HEK293 (cell line): ENCODE data around the gene NAALAD2.

Source experiments
- ATF2 ChIP-seq: fragments of 450-650 bp; formaldehyde crosslinking; IDR thresholded peaks from 2 replicates; pipeline ENCODE4 v1.5.1; 2016; ENCODE audit warnings: missing biosample characterization, missing genetic modification characterization, low read depth
- BCL11B ChIP-seq: fragments of 450-650 bp; formaldehyde crosslinking; IDR thresholded peaks from 2 replicates; pipeline ENCODE4 v1.5.1; 2016; ENCODE audit warnings: low read depth, missing biosample characterization, missing genetic modification characterization
- HOXA7 ChIP-seq: sonication (generic); formaldehyde crosslinking; IDR thresholded peaks from 2 replicates; pipeline ENCODE4 v1.8.1; 2022; ENCODE audit warnings: missing genetic modification reagents, borderline replicate concordance
- PRDM4 ChIP-seq: fragments of 450-650 bp; formaldehyde crosslinking; IDR thresholded peaks from 2 replicates; pipeline ENCODE4 v1.5.1; 2017; ENCODE audit warnings: missing biosample characterization, missing genetic modification characterization
- SP3 ChIP-seq: fragments of 450-650 bp; formaldehyde crosslinking; IDR thresholded peaks from 2 replicates; pipeline ENCODE4 v1.5.1; 2016; ENCODE audit warnings: missing biosample characterization, missing genetic modification characterization
- SP7 ChIP-seq: fragments of 450-650 bp; formaldehyde crosslinking; IDR thresholded peaks from 2 replicates; pipeline ENCODE4 v1.5.1; 2016; ENCODE audit warnings: missing biosample characterization, missing genetic modification characterization
- TRIM28 ChIP-seq: IDR thresholded peaks from 2 replicates; pipeline ENCODE4 v1.6.1; 2011; ENCODE audit warnings: low read length, control low read depth, borderline replicate concordance
- TSHZ1 ChIP-seq: fragments of 450-650 bp; formaldehyde crosslinking; IDR thresholded peaks from 2 replicates; pipeline ENCODE4 v1.5.1; 2016; ENCODE audit warnings: missing biosample characterization, missing genetic modification characterization, borderline replicate concordance
- YY1 ChIP-seq: fragments of 450-650 bp; formaldehyde crosslinking; IDR thresholded peaks from 2 replicates; pipeline ENCODE4 v1.5.1; 2018; ENCODE audit warnings: missing biosample characterization, missing genetic modification characterization
- YY2 ChIP-seq: fragments of 450-650 bp; formaldehyde crosslinking; IDR thresholded peaks from 2 replicates; pipeline ENCODE4 v1.5.1; 2016; ENCODE audit warnings: missing biosample characterization, missing genetic modification characterization
- ZBTB17 ChIP-seq: fragments of 450-650 bp; formaldehyde crosslinking; IDR thresholded peaks from 2 replicates; pipeline ENCODE4 v1.5.1; 2016; ENCODE audit warnings: missing biosample characterization, missing genetic modification characterization
- ZBTB26 ChIP-seq: fragments of 450-650 bp; formaldehyde crosslinking; optimal IDR thresholded peaks from 2 replicates; pipeline ENCODE3; 2016; ENCODE audit warnings: missing biosample characterization, mild to moderate bottlenecking, missing genetic modification characterization
- ZBTB49 ChIP-seq: fragments of 450-650 bp; formaldehyde crosslinking; IDR thresholded peaks from 2 replicates; pipeline ENCODE4 v1.5.1; 2016; ENCODE audit warnings: missing biosample characterization, missing genetic modification characterization, low read depth
- ZBTB6 ChIP-seq: fragments of 450-650 bp; formaldehyde crosslinking; IDR thresholded peaks from 2 replicates; pipeline ENCODE4 v1.5.1; 2017; ENCODE audit warnings: missing biosample characterization, missing genetic modification characterization
- ZEB2 ChIP-seq: fragments of 450-650 bp; formaldehyde crosslinking; IDR thresholded peaks from 2 replicates; pipeline ENCODE4 v1.5.1; 2016; ENCODE audit warnings: missing biosample characterization, missing genetic modification characterization
- ZNF132 ChIP-seq: fragments of 450-650 bp; formaldehyde crosslinking; IDR thresholded peaks from 2 replicates; pipeline ENCODE4 v1.5.1; 2017; ENCODE audit warnings: missing biosample characterization, missing genetic modification characterization, borderline replicate concordance
- ZNF140 ChIP-seq: fragments of 450-650 bp; formaldehyde crosslinking; IDR thresholded peaks from 2 replicates; pipeline ENCODE4 v1.5.1; 2016; ENCODE audit warnings: missing biosample characterization, missing genetic modification characterization
- ZNF561 ChIP-seq: fragments of 450-650 bp; IDR thresholded peaks from 2 replicates; pipeline ENCODE4 v1.5.1; 2018; ENCODE audit warnings: missing biosample characterization, missing genetic modification characterization, borderline replicate concordance
- ZNF571 ChIP-seq: fragments of 450-650 bp; formaldehyde crosslinking; IDR thresholded peaks from 2 replicates; pipeline ENCODE4 v1.5.0; 2017; ENCODE audit warnings: missing biosample characterization, missing genetic modification characterization
- ZNF610 ChIP-seq: fragments of 450-650 bp; formaldehyde crosslinking; IDR thresholded peaks from 2 replicates; pipeline ENCODE4 v1.5.1; 2016; ENCODE audit warnings: missing biosample characterization, missing genetic modification characterization, borderline replicate concordance
- ZNF654 ChIP-seq: fragments of 450-650 bp; formaldehyde crosslinking; IDR thresholded peaks from 2 replicates; pipeline ENCODE4 v1.5.1; 2016; ENCODE audit warnings: low read depth, missing biosample characterization, missing genetic modification characterization
- ZNF664 ChIP-seq: fragments of 450-650 bp; formaldehyde crosslinking; IDR thresholded peaks from 2 replicates; pipeline ENCODE4 v1.5.1; 2016; ENCODE audit warnings: missing biosample characterization, missing genetic modification characterization
- ZNF701 ChIP-seq: fragments of 450-650 bp; formaldehyde crosslinking; IDR thresholded peaks from 2 replicates; pipeline ENCODE4 v1.5.1; 2016; ENCODE audit warnings: missing biosample characterization, missing genetic modification characterization
- ZNF768 ChIP-seq: fragments of 450-650 bp; formaldehyde crosslinking; IDR thresholded peaks from 2 replicates; pipeline ENCODE4 v1.5.1; 2018; ENCODE audit warnings: missing biosample characterization, mild to moderate bottlenecking, missing genetic modification characterization
- ZNF776 ChIP-seq: fragments of 450-650 bp; formaldehyde crosslinking; IDR thresholded peaks from 2 replicates; pipeline ENCODE4 v1.5.0; 2017; ENCODE audit warnings: missing biosample characterization, missing genetic modification characterization, borderline replicate concordance
- ZNF777 ChIP-seq: fragments of 450-650 bp; formaldehyde crosslinking; IDR thresholded peaks from 2 replicates; pipeline ENCODE4 v1.5.1; 2017; ENCODE audit warnings: missing biosample characterization, missing genetic modification characterization, borderline replicate concordance
- ZNF792 ChIP-seq: fragments of 450-650 bp; formaldehyde crosslinking; IDR thresholded peaks from 2 replicates; pipeline ENCODE4 v1.5.1; 2016; ENCODE audit warnings: missing biosample characterization, missing genetic modification characterization
- ZNF837 ChIP-seq: fragments of 450-650 bp; formaldehyde crosslinking; IDR thresholded peaks from 2 replicates; pipeline ENCODE4 v1.5.1; 2016; ENCODE audit warnings: missing biosample characterization, missing genetic modification characterization

NAALAD2 gene

GRCh38 chr11:90134478-90135003, at the start of gene NAALAD2 (continued):
- TF ChIP-seq ATF2 (tag by site-specific recombination) (no peak), HOXA7 (no peak), ZNF701 (tag by site-specific recombination) (no peak), ZNF837 (tag by site-specific recombination) (no peak), ZBTB26 (tag by site-specific recombination) (peak; percentile 19), YY2 (tag by site-specific recombination) (peak; percentile 13; the same call in 1 of the 2 replicates), ZNF792 (no peak), ZEB2 (tag by site-specific recombination) (0 out of 2 replicates have a peak, but pooled peaks have one; percentile 15), ZBTB6 (no peak), SP7 (tag by site-specific recombination) (0 out of 2 replicates have a peak, but pooled peaks have one; percentile 16), ZBTB17 (peak; percentile 40; the same call in 1 of the 2 replicates), ZNF654 (tag by site-specific recombination) (no peak), BCL11B (tag by site-specific recombination) (no peak), ZBTB49 (tag by site-specific recombination) (no peak), PRDM4 (tag by site-specific recombination) (no peak), ZNF610 (tag by site-specific recombination) (no peak), ZNF140 (tag by site-specific recombination) (no peak), ZNF664 (tag by site-specific recombination) (no peak), ZNF561 (no peak), TRIM28 (no peak), ZNF777 (no peak), YY1 (tag by site-specific recombination) (no peak), ZNF571 (tag by site-specific recombination) (no peak), ZNF768 (tag by site-specific recombination) (no peak), SP3 (peak; percentile 35; the same call in 1 of the 2 replicates), ZNF776 (tag by site-specific recombination) (no peak), ZNF132 (tag by site-specific recombination) (no peak), TSHZ1 (tag by site-specific recombination) (no peak)
